ENCODE data around the gene GATAD2A. TPM values are rescaled to one million over a fixed set of nuclear protein-coding genes. Genes with fewer than 3 reads are reported as not detected.

GATAD2A gene
- total RNA-seq, 4 donors from 2014 or later, result 34.9 to 60.5 (median 42.5) TPM

- no peak for DNase-seq (ENCODE audit: extremely low spot score)
- peaks cover 0 to 16% (median 0%) of the 10 kb centered on the region in 4 donors for H3K27me3 ChIP-seq
- no peaks in the 10 kb centered on the region for H3K9me3 ChIP-seq
- TF ChIP-seq POLR2A (IDR thresholded peaks at IDR 0.05; ENCODE audit: low read depth) (no peak), EP300 (IDR thresholded peaks at IDR 0.05) (no peak), CTCF (IDR thresholded peaks at IDR 0.05) (no peak), POLR2AphosphoS5 (IDR thresholded peaks at IDR 0.05) (no peak)
- H3K36me3 ChIP-seq, result no peaks in the 10 kb centered on the region
- no peak overlapping the region for H3K27ac ChIP-seq (replicated peaks in 1 of 4)
- H3K4me1 ChIP-seq, result peaks cover 0 to 3% (median 0%) of the 10 kb centered on the region in 4 donors
- intact Hi-C loops (cut with DNase I), result no loop called here
- H3K4me3 ChIP-seq, result no peak overlapping the region
- WGBS, result 82% methylated on average over 12 of the region's 15 CpGs
Measured at GRCh38 chr19:19558055-19558454, 152.6 kb downstream of the GATAD2A start.

Small RNA genes lying within 50 kb of the gene (small RNA-seq; reads per million reads assigned to genes)
- gene MIR640, result 0 reads per million in 3 donors

Other genes with a start within 250 kb of the GATAD2A start
- not detected for gene MEF2B, start 235.4 kb upstream of the GATAD2A start, total RNA-seq
- gene BORCS8, start 213.5 kb upstream of the GATAD2A start, total RNA-seq, result 10 to 100 TPM; 10.8 to 16.1 (median 12.5) TPM
- 10 to 100 TPM; 34.8 to 49.2 (median 38.2) TPM for gene RFXANK, start 213.4 kb upstream of the GATAD2A start, total RNA-seq
- gene NR2C2AP, start 202.3 kb upstream of the GATAD2A start, total RNA-seq, result 10 to 100 TPM in 3 of 4 donors, 1 to 10 TPM in 1; 10.0 to 18.0 (median 16.5) TPM
- gene NCAN, start 193.7 kb upstream of the GATAD2A start, total RNA-seq, result under 1 TPM in 1 of 4 donors, not detected in 3; 0.17 TPM
- under 1 TPM in 3 of 4 donors, not detected in 1; 0.40 to 0.50 (median 0.45) TPM for gene TM6SF2, start 132.4 kb upstream of the GATAD2A start, total RNA-seq
- gene SUGP1, start 85.2 kb upstream of the GATAD2A start, total RNA-seq, result 10 to 100 TPM; 26.0 to 43.8 (median 30.8) TPM
- gene MAU2, start 84.8 kb upstream of the GATAD2A start, total RNA-seq, result 10 to 100 TPM; 27.4 to 47.8 (median 37.6) TPM
- 1 to 10 TPM in 3 of 4 donors, under 1 TPM in 1; 0.33 to 3.7 (median 1.5) TPM for gene TSSK6, start 109.9 kb downstream of the GATAD2A start, total RNA-seq
- gene NDUFA13, start 110.5 kb downstream of the GATAD2A start, total RNA-seq, result 100 to 1,000 TPM in 2 of 4 donors, 10 to 100 TPM in 2; 75.0 to 186 (median 141) TPM
- 1 to 10 TPM; 1.2 to 3.3 (median 2.8) TPM for gene YJEFN3, start 123.2 kb downstream of the GATAD2A start, total RNA-seq
- gene CILP2, start 132.6 kb downstream of the GATAD2A start, total RNA-seq, result under 1 TPM; 0.13 to 0.52 (median 0.29) TPM
- gene PBX4, start 213.0 kb downstream of the GATAD2A start, total RNA-seq, result 1 to 10 TPM in 1 of 4 donors, under 1 TPM in 2, not detected in 1; 0.66 to 3.7 (median 0.98) TPM
- gene LPAR2, start 222.5 kb downstream of the GATAD2A start, total RNA-seq, result 1 to 10 TPM in 2 of 4 donors, under 1 TPM in 2; 0.69 to 2.7 (median 1.0) TPM
- gene GMIP, start 238.0 kb downstream of the GATAD2A start, total RNA-seq, result 10 to 100 TPM in 1 of 4 donors, 1 to 10 TPM in 3; 6.9 to 15.9 (median 7.5) TPM

Data from esophagus muscularis mucosa (tissue), 4 donors.